GM23338 (cell line): ENCODE data around the gene CRACR2B. TPM values are rescaled to one million over a fixed set of nuclear protein-coding genes. Genes with fewer than 3 reads are reported as not detected.

Experiments
- ATAC-seq: fragments of 200-7000 bp; cut with Tn5 transposase; 3 replicates; pipeline ENCODE4 v1.9.1; 2020
- DNase-seq: peaks from one replicate; pipeline ENCODE4 v3.0.0-alpha.2; 2015; ENCODE audit warnings: low spot score
- H2AFZ ChIP-seq: fragments of 200-600 bp; sonication (generic); 2 replicates; pipeline ENCODE4 v1.8.0; 2016; ENCODE audit warnings: antibody characterized with exemption, mild to moderate bottlenecking, moderate library complexity
- H3F3A ChIP-seq: fragments of 200-600 bp; sonication (generic); replicated peaks from 2 replicates; pipeline ENCODE4 v1.8.0; 2017; ENCODE audit warnings: antibody characterized with exemption, mixed run types, low read depth
- H3K27ac ChIP-seq: fragments of 200-600 bp; sonication (generic); 2 replicates; pipeline ENCODE4 v1.6.1; 2016; ENCODE audit warnings: low read depth
- H3K27me3 ChIP-seq: fragments of 200-600 bp; sonication (generic); 2 replicates; pipeline ENCODE4 v1.8.0; 2016; ENCODE audit warnings: mild to moderate bottlenecking, mixed run types, moderate library complexity; ENCODE audit not compliant: insufficient read depth
- H3K36me3 ChIP-seq: fragments of 200-600 bp; sonication (generic); 2 replicates; pipeline ENCODE4 v1.8.0; 2016; ENCODE audit warnings: mild to moderate bottlenecking; ENCODE audit not compliant: insufficient read depth
- H3K4me1 ChIP-seq: fragments of 200-600 bp; sonication (generic); 2 replicates; pipeline ENCODE4 v1.8.0; 2016; ENCODE audit warnings: mild to moderate bottlenecking, moderate library complexity; ENCODE audit not compliant: insufficient read depth
- H3K4me2 ChIP-seq: fragments of 200-600 bp; sonication (generic); 2 replicates; pipeline ENCODE4 v1.7.1; 2017; ENCODE audit warnings: mixed run types
- H3K4me3 ChIP-seq: fragments of 200-600 bp; sonication (generic); 2 replicates; pipeline ENCODE4 v1.6.1; 2016; ENCODE audit warnings: mixed run types
- H3K79me2 ChIP-seq: fragments of 200-600 bp; sonication (generic); replicated peaks from 2 replicates; pipeline ENCODE4 v1.8.0; 2017; ENCODE audit warnings: mild to moderate bottlenecking; ENCODE audit not compliant: insufficient read depth
- H3K9me2 ChIP-seq: fragments of 200-600 bp; sonication (generic); 2 replicates; pipeline ENCODE4 v1.8.0; 2017; ENCODE audit not compliant: insufficient read depth
- H4K20me1 ChIP-seq: fragments of 200-600 bp; sonication (generic); replicated peaks from 2 replicates; pipeline ENCODE4 v1.8.0; 2017; ENCODE audit warnings: mild to moderate bottlenecking; ENCODE audit not compliant: insufficient read depth
- H3K27ac Mint-ChIP-seq: 2 replicates; pipeline ENCODE4 v1.8.0; 2020; ENCODE audit warnings: inconsistent platforms, mild to moderate bottlenecking, moderate library complexity, mixed read lengths
- H3K27me3 Mint-ChIP-seq: 3 replicates; pipeline ENCODE4 v1.8.0; 2022; ENCODE audit warnings: low read depth, mild to moderate bottlenecking, moderate library complexity, mixed read lengths, inconsistent platforms; ENCODE audit not compliant: insufficient read depth, poor library complexity
- H3K36me3 Mint-ChIP-seq: 3 replicates; pipeline ENCODE4 v1.8.0; 2021; ENCODE audit warnings: low read depth, mild to moderate bottlenecking, inconsistent platforms, moderate library complexity, mixed read lengths
- H3K4me1 Mint-ChIP-seq: 3 replicates; pipeline ENCODE4 v1.8.0; 2020; ENCODE audit warnings: mild to moderate bottlenecking, inconsistent platforms, mixed read lengths
- H3K4me3 Mint-ChIP-seq: 3 replicates; pipeline ENCODE4 v1.8.0; 2021; ENCODE audit warnings: moderate library complexity, mild to moderate bottlenecking, inconsistent platforms, mixed read lengths
- H3K9me3 Mint-ChIP-seq: 3 replicates; pipeline ENCODE4 v1.8.0; 2020; ENCODE audit warnings: moderate library complexity, mild to moderate bottlenecking, inconsistent platforms, mixed read lengths
- EZH2 ChIP-seq: fragments of 200-600 bp; sonication (generic); IDR thresholded peaks from one replicate; pipeline ENCODE4 v1.8.0; 2017; ENCODE audit warnings: antibody characterized with exemption, mild to moderate bottlenecking, low read depth; ENCODE audit not compliant: unreplicated experiment
- NANOG ChIP-seq: IDR thresholded peaks from 2 replicates; pipeline ENCODE4 v1.6.1; 2016; ENCODE audit warnings: antibody characterized with exemption, borderline replicate concordance
- POLR2AphosphoS5 ChIP-seq: IDR thresholded peaks from 2 replicates; pipeline ENCODE4 v1.6.1; 2016; ENCODE audit warnings: antibody characterized with exemption, low read depth
- STAT1 ChIP-seq: IDR thresholded peaks from one replicate; pipeline ENCODE4 v1.6.1; 2016; ENCODE audit warnings: antibody characterized with exemption; ENCODE audit not compliant: unreplicated experiment
- ZNF114 ChIP-seq: fragments of 250-450 bp; sonication (Bioruptor Pico); IDR thresholded peaks from 2 replicates; pipeline ENCODE4 v1.5.0; 2020; ENCODE audit warnings: mild to moderate bottlenecking, moderate library complexity
- ZNF331 ChIP-seq: fragments of 250-450 bp; sonication (Bioruptor Pico); IDR thresholded peaks from 2 replicates; pipeline ENCODE4 v1.5.0; 2020; ENCODE audit warnings: low read depth, mild to moderate bottlenecking, moderate library complexity
- polyA plus RNA-seq: library from polyadenylated mRNA; unstranded; fragments of >200 nt; fragmentation: Nextera tagmentation; extraction: Ambion mirVana; gene quantifications from 2 replicates; pipeline ENCODE4 v1.2.1, GENCODE V29; 2016
- total RNA-seq: library from RNA; depleted of rRNA; stranded (reverse); fragments of >200 nt; shearing (Covaris generic); gene quantifications from 2 replicates; pipeline ENCODE4 v1.2.3, GENCODE V29; 2014
- TF ChIP-seq, protein P1 (sequence below): fragments of 250-450 bp; sonication (Bioruptor Pico); IDR thresholded peaks from 2 replicates; pipeline ENCODE4 v1.5.0; 2020; ENCODE audit warnings: mild to moderate bottlenecking, moderate library complexity
- TF ChIP-seq, protein P2 (sequence below): IDR thresholded peaks from 2 replicates; pipeline ENCODE4 v1.6.1; 2016; ENCODE audit warnings: antibody characterized with exemption
- TF ChIP-seq, protein P3 (sequence below), 2 experiments: fragments of 200-600 bp in 1 of 2; sonication (generic) in 1 of 2; conservative IDR thresholded peaks; 2 replicates each; pipeline versions ENCODE4 v1.5.1 to v1.6.1; 2016 to 2017; ENCODE audit warnings: antibody characterized with exemption in 2 of 2, low read depth in 2 of 2, mild to moderate bottlenecking in 2 of 2, moderate library complexity in 1 of 2

Gene CRACR2B
- total and polyA plus RNA-seq, 2 experiments from 2014 or later, result 55.9 to 64.1 TPM

GRCh38 chr11:826836-827145 is 928 bp upstream of the CRACR2B start (continued):
- TF ChIP-seq, protein P1, sequence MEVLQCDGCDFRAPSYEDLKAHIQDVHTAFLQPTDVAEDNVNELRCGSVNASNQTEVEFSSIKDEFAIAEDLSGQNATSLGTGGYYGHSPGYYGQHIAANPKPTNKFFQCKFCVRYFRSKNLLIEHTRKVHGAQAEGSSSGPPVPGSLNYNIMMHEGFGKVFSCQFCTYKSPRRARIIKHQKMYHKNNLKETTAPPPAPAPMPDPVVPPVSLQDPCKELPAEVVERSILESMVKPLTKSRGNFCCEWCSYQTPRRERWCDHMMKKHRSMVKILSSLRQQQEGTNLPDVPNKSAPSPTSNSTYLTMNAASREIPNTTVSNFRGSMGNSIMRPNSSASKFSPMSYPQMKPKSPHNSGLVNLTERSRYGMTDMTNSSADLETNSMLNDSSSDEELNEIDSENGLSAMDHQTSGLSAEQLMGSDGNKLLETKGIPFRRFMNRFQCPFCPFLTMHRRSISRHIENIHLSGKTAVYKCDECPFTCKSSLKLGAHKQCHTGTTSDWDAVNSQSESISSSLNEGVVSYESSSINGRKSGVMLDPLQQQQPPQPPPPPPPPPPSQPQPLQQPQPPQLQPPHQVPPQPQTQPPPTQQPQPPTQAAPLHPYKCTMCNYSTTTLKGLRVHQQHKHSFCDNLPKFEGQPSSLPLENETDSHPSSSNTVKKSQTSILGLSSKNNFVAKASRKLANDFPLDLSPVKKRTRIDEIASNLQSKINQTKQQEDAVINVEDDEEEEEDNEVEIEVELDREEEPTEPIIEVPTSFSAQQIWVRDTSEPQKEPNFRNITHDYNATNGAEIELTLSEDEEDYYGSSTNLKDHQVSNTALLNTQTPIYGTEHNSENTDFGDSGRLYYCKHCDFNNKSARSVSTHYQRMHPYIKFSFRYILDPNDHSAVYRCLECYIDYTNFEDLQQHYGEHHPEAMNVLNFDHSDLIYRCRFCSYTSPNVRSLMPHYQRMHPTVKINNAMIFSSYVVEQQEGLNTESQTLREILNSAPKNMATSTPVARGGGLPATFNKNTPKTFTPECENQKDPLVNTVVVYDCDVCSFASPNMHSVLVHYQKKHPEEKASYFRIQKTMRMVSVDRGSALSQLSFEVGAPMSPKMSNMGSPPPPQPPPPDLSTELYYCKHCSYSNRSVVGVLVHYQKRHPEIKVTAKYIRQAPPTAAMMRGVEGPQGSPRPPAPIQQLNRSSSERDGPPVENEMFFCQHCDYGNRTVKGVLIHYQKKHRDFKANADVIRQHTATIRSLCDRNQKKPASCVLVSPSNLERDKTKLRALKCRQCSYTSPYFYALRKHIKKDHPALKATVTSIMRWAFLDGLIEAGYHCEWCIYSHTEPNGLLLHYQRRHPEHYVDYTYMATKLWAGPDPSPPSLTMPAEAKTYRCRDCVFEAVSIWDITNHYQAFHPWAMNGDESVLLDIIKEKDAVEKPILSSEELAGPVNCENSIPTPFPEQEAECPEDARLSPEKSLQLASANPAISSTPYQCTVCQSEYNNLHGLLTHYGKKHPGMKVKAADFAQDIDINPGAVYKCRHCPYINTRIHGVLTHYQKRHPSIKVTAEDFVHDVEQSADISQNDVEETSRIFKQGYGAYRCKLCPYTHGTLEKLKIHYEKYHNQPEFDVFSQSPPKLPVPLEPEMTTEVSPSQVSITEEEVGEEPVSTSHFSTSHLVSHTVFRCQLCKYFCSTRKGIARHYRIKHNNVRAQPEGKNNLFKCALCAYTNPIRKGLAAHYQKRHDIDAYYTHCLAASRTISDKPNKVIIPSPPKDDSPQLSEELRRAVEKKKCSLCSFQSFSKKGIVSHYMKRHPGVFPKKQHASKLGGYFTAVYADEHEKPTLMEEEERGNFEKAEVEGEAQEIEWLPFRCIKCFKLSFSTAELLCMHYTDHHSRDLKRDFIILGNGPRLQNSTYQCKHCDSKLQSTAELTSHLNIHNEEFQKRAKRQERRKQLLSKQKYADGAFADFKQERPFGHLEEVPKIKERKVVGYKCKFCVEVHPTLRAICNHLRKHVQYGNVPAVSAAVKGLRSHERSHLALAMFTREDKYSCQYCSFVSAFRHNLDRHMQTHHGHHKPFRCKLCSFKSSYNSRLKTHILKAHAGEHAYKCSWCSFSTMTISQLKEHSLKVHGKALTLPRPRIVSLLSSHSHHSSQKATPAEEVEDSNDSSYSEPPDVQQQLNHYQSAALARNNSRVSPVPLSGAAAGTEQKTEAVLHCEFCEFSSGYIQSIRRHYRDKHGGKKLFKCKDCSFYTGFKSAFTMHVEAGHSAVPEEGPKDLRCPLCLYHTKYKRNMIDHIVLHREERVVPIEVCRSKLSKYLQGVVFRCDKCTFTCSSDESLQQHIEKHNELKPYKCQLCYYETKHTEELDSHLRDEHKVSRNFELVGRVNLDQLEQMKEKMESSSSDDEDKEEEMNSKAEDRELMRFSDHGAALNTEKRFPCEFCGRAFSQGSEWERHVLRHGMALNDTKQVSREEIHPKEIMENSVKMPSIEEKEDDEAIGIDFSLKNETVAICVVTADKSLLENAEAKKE (CRISPR knock-in tag), result no peak
- TF ChIP-seq ZNF114 (CRISPR knock-in tag) (no peak), STAT1 (no peak), NANOG (no peak), EZH2 (no peak), ZNF331 (no peak)

- peak overlapping the region; percentile 79 for H3K4me3 Mint-ChIP-seq
- Histone ChIP-seq H3K4me2 (peak overlapping the region; percentile 98), H3K79me2 (no peaks in the 10 kb centered on the region), H4K20me1 (peaks cover 4% of the 10 kb centered on the region; the same call in 1 of the 2 replicates), H3K27ac (peak overlapping the region; percentile 90), H3K9me2 (no peaks in the 10 kb centered on the region), H3F3A (peaks cover 24% of the 10 kb centered on the region), H3K36me3 (no peaks in the 10 kb centered on the region), H3K27me3 (peaks cover 27% of the 10 kb centered on the region), H3K4me3 (peak overlapping the region; percentile 82), H3K4me1 (peaks cover 25% of the 10 kb centered on the region), H2AFZ (peak overlapping the region; percentile 96)
- no peaks in the 10 kb centered on the region; the same call in 2 of the 3 replicates for H3K9me3 Mint-ChIP-seq
- H3K4me1 Mint-ChIP-seq, result peaks cover 40% of the 10 kb centered on the region
- TF ChIP-seq, protein P2, sequence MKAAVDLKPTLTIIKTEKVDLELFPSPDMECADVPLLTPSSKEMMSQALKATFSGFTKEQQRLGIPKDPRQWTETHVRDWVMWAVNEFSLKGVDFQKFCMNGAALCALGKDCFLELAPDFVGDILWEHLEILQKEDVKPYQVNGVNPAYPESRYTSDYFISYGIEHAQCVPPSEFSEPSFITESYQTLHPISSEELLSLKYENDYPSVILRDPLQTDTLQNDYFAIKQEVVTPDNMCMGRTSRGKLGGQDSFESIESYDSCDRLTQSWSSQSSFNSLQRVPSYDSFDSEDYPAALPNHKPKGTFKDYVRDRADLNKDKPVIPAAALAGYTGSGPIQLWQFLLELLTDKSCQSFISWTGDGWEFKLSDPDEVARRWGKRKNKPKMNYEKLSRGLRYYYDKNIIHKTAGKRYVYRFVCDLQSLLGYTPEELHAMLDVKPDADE, result peak; percentile 29; the same call in 1 of the 2 replicates
- TF ChIP-seq STAT1, result no peak
- TF ChIP-seq, protein P3, sequence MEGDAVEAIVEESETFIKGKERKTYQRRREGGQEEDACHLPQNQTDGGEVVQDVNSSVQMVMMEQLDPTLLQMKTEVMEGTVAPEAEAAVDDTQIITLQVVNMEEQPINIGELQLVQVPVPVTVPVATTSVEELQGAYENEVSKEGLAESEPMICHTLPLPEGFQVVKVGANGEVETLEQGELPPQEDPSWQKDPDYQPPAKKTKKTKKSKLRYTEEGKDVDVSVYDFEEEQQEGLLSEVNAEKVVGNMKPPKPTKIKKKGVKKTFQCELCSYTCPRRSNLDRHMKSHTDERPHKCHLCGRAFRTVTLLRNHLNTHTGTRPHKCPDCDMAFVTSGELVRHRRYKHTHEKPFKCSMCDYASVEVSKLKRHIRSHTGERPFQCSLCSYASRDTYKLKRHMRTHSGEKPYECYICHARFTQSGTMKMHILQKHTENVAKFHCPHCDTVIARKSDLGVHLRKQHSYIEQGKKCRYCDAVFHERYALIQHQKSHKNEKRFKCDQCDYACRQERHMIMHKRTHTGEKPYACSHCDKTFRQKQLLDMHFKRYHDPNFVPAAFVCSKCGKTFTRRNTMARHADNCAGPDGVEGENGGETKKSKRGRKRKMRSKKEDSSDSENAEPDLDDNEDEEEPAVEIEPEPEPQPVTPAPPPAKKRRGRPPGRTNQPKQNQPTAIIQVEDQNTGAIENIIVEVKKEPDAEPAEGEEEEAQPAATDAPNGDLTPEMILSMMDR (conservative IDR thresholded peaks at IDR 0.05; ENCODE audit: low read depth in 2 of 2), result peak in 1 of 2 experiments; percentile 32; a peak in 1 of 4 replicates
- TF ChIP-seq POLR2AphosphoS5, result peak; percentile 75
- ATAC-seq (peak; percentile 3), DNase-seq (peak; percentile 87)
- H3K27me3 Mint-ChIP-seq, result peaks cover 63% of the 10 kb centered on the region
- 0 out of 2 replicates have a peak overlapping the region, but pooled peaks have one; percentile 67 for H3K27ac Mint-ChIP-seq
- H3K36me3 Mint-ChIP-seq, result peaks cover 7% of the 10 kb centered on the region; the same call in 1 of the 3 replicates
Observed at GRCh38 chr11:827146-827896, 398 bp upstream of the CRACR2B start.
